ENCODE measurements around the gene SLC26A11. TPM values are rescaled to one million over a fixed set of nuclear protein-coding genes. Genes with fewer than 3 reads are reported as not detected.
A peak's percentile ranks its signal among the peaks of the same experiment; 100 is the strongest.

Gene SLC26A11
- polyA plus RNA-seq, 1 donor (not counting 4 experiments of a cell fraction or from before 2014, with no cell fraction given), result 2.2 TPM

GRCh38 chr17:80191865-80192661 is 28.2 kb upstream of the SLC26A11 start:
- TF ChIP-seq CTCF (optimal IDR thresholded peaks at IDR 0.05 in 1 of 3, IDR thresholded peaks at IDR 0.05 in 1 of 3, conservative IDR thresholded peaks at IDR 0.05 in 1 of 3; ENCODE audit: extremely low read depth in 1 of 3, insufficient read depth in 2 of 3, low read length in 3 of 3), result no peak
- no peak for TF ChIP-seq EZH2 (IDR thresholded peaks at IDR 0.05; ENCODE audit: low read length)
- peaks cover 5% of the 10 kb centered on the region for H3K27me3 ChIP-seq (ENCODE audit: control insufficient read depth, extremely low read depth, insufficient read depth, low read length)
- no peaks in the 10 kb centered on the region for H3K9me1 ChIP-seq (ENCODE audit: control insufficient read depth, extremely low read depth, insufficient read depth, low read length)
- no peaks in the 10 kb centered on the region for H4K20me1 ChIP-seq (ENCODE audit: control insufficient read depth, extremely low read depth, insufficient read depth, low read length)
- H3K4me2 ChIP-seq (ENCODE audit: control insufficient read depth, extremely low read depth, insufficient read depth, low read depth, low read length), result peak overlapping the region; percentile 86
- FAIRE-seq (peak; percentile 74), DNase-seq (ENCODE audit: low read depth, low spot score) (no peak)
- H3K36me3 ChIP-seq (ENCODE audit: control insufficient read depth in 2 of 2, extremely low read depth in 1 of 2, insufficient read depth in 2 of 2, low read length in 2 of 2), result no peaks in the 10 kb centered on the region
- peaks cover 28% of the 10 kb centered on the region for H3K4me1 ChIP-seq (ENCODE audit: control insufficient read depth, extremely low read depth, insufficient read depth, low read length)
- dilution Hi-C loops (cut with MboI; ENCODE audit: extremely low pct_ligation_motif_present, low sequenced_read_pairs), result no loop called here
- peak overlapping the region; percentile 87 for H2AFZ ChIP-seq (ENCODE audit: control insufficient read depth, low read length)
- no peaks in the 10 kb centered on the region for H3K9me3 ChIP-seq (ENCODE audit: control insufficient read depth, low read depth, low read length)
- H3K9ac ChIP-seq (ENCODE audit: control insufficient read depth, extremely low read depth, insufficient read depth, low read length), result peak overlapping the region; percentile 8
- no peaks in the 10 kb centered on the region for H3K79me2 ChIP-seq (ENCODE audit: control insufficient read depth, insufficient read depth, low read length)
- peak overlapping the region in 2 of 3 experiments; percentile 34 to 50 for H3K4me3 ChIP-seq (ENCODE audit: control insufficient read depth in 2 of 3, extremely low read depth in 1 of 3, insufficient read depth in 2 of 3, low read depth in 1 of 3, low read length in 3 of 3)
- no peak overlapping the region for H3K27ac ChIP-seq (ENCODE audit: control insufficient read depth, insufficient read depth, low read length)

GRCh38 chr17:80195141-80195540 is 25.1 kb upstream of the SLC26A11 start:
- Histone ChIP-seq H3K79me2 (ENCODE audit: control insufficient read depth, insufficient read depth, low read length) (no peaks in the 10 kb centered on the region), H3K36me3 (ENCODE audit: control insufficient read depth in 2 of 2, extremely low read depth in 1 of 2, insufficient read depth in 2 of 2, low read length in 2 of 2) (no peaks in the 10 kb centered on the region), H3K9me3 (ENCODE audit: control insufficient read depth, low read depth, low read length) (no peaks in the 10 kb centered on the region), H3K9ac (ENCODE audit: control insufficient read depth, extremely low read depth, insufficient read depth, low read length) (no peak overlapping the region), H3K27me3 (ENCODE audit: control insufficient read depth, extremely low read depth, insufficient read depth, low read length) (peaks cover 5% of the 10 kb centered on the region), H3K4me3 (ENCODE audit: control insufficient read depth in 2 of 3, extremely low read depth in 1 of 3, insufficient read depth in 2 of 3, low read depth in 1 of 3, low read length in 3 of 3) (no peak overlapping the region), H3K27ac (ENCODE audit: control insufficient read depth, insufficient read depth, low read length) (no peak overlapping the region), H3K4me2 (ENCODE audit: control insufficient read depth, extremely low read depth, insufficient read depth, low read depth, low read length) (no peak overlapping the region), H2AFZ (ENCODE audit: control insufficient read depth, low read length) (no peak overlapping the region), H3K4me1 (ENCODE audit: control insufficient read depth, extremely low read depth, insufficient read depth, low read length) (peaks cover 14% of the 10 kb centered on the region), H3K9me1 (ENCODE audit: control insufficient read depth, extremely low read depth, insufficient read depth, low read length) (no peaks in the 10 kb centered on the region), H4K20me1 (ENCODE audit: control insufficient read depth, extremely low read depth, insufficient read depth, low read length) (no peaks in the 10 kb centered on the region)
- dilution Hi-C loops (cut with MboI; ENCODE audit: extremely low pct_ligation_motif_present, low sequenced_read_pairs), result no loop called here
- DNase-seq (ENCODE audit: low read depth, low spot score), result no peak
- no peak for FAIRE-seq
- TF ChIP-seq EZH2 (IDR thresholded peaks at IDR 0.05; ENCODE audit: low read length), result no peak
- no peak for TF ChIP-seq CTCF (optimal IDR thresholded peaks at IDR 0.05 in 1 of 3, IDR thresholded peaks at IDR 0.05 in 1 of 3, conservative IDR thresholded peaks at IDR 0.05 in 1 of 3; ENCODE audit: extremely low read depth in 1 of 3, insufficient read depth in 2 of 3, low read length in 3 of 3)
